Measurements from ENCODE around the gene CCDC142. TPM values are rescaled to one million over a fixed set of nuclear protein-coding genes. Genes with fewer than 3 reads are reported as not detected.
A peak's percentile ranks its signal among the peaks of the same experiment; 100 is the strongest.

CCDC142 gene
- total and polyA plus RNA-seq, 9 of the 15 experiments (the other 6 are each of a cell fraction or from before 2014, with no cell fraction given), result 0.55 to 11.7 (median 7.2) TPM

- TF ChIP-seq ZNF407 (IDR thresholded peaks at IDR 0.05; ENCODE audit: low read depth) (no peak), ETV6 (IDR thresholded peaks at IDR 0.05; ENCODE audit: borderline replicate concordance in 1 of 2, low read depth in 2 of 2, low read length in 1 of 2) (no peak), ETV6 (CRISPR knock-in tag; IDR thresholded peaks at IDR 0.05; ENCODE audit: borderline replicate concordance) (no peak), ARID1B (IDR thresholded peaks at IDR 0.05) (peak; percentile 79), XRCC5 (IDR thresholded peaks at IDR 0.05; ENCODE audit: low read depth, low read length) (no peak), ZNF217 (CRISPR knock-in tag; IDR thresholded peaks at IDR 0.05) (no peak), MCM3 (IDR thresholded peaks at IDR 0.05) (no peak), PHF8 (IDR thresholded peaks at IDR 0.05; ENCODE audit: borderline replicate concordance, low read length) (peak; percentile 66; the same call in 1 of the 2 replicates), HNRNPK (IDR thresholded peaks at IDR 0.05; ENCODE audit: low read depth, low read length, poor library complexity, severe bottlenecking) (no peak), ZBTB33 (CRISPR knock-in tag; IDR thresholded peaks at IDR 0.05) (no peak), ZNF780A (CRISPR knock-in tag; IDR thresholded peaks at IDR 0.05) (no peak), CREB5 (CRISPR knock-in tag; IDR thresholded peaks at IDR 0.05) (no peak), GABPB2 (CRISPR knock-in tag; conservative IDR thresholded peaks at IDR 0.05) (no peak), CAMTA2 (CRISPR knock-in tag; conservative IDR thresholded peaks at IDR 0.05) (no peak), SNRNP70 (optimal IDR thresholded peaks at IDR 0.05; ENCODE audit: low read depth, low read length) (no peak), ZNF551 (CRISPR knock-in tag; IDR thresholded peaks at IDR 0.05) (no peak), ZNF436 (CRISPR knock-in tag; IDR thresholded peaks at IDR 0.05) (no peak), ZNF444 (CRISPR knock-in tag; IDR thresholded peaks at IDR 0.05) (no peak)
These were observed 20.1 kb upstream of the CCDC142 start (continued) for GRCh38 chr2:74502720-74503505.

All from K562 (cell line).